Ishikawa (cell line): Measurements from ENCODE around the gene TRIM49D2.
"Not testable (repeated sequence)": the region's sequence is repeated elsewhere in the genome, so short reads cannot be mapped to it uniquely, and the experiment has no call there.

Experiments
- EP300 ChIP-seq: IDR thresholded peaks from 2 replicates; pipeline ENCODE4 v1.6.1; 2012; ENCODE audit warnings: borderline replicate concordance
- MAX ChIP-seq: IDR thresholded peaks from 2 replicates; pipeline ENCODE4 v1.6.1; 2012
- NFIC ChIP-seq: IDR thresholded peaks from 2 replicates; pipeline ENCODE4 v1.6.1; 2012
- RAD21 ChIP-seq: IDR thresholded peaks from 2 replicates; pipeline ENCODE4 v1.6.1; 2012; ENCODE audit warnings: low read depth
- TF ChIP-seq, protein P1 (sequence below): IDR thresholded peaks from 2 replicates; pipeline ENCODE4 v1.6.1; 2012

DNA sequence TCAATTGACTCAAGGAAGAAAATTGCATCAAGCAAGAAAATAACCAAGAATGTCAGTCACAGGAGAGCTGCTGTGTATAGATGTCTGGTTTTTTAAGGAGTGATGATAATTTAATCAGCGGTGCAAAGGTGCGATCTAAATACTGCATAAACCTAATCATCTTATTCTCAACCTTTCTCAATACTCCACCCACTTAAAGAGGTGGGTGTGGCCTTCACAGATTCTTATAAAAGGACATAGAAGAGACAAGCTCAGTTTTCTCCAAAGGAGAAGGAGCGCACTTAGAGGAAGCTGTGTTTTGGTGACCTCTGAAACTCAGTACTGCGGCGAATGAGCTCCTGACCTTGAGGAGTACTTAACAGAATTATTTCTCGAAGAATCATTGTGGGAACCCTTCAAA, at the start of gene TRIM49D2:
- TF ChIP-seq MAX, EP300, NFIC, RAD21: not testable (repeated sequence)
- TF ChIP-seq, protein P1, sequence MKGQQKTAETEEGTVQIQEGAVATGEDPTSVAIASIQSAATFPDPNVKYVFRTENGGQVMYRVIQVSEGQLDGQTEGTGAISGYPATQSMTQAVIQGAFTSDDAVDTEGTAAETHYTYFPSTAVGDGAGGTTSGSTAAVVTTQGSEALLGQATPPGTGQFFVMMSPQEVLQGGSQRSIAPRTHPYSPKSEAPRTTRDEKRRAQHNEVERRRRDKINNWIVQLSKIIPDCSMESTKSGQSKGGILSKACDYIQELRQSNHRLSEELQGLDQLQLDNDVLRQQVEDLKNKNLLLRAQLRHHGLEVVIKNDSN = not testable (repeated sequence)
